GM12874 (cell line): ENCODE results near the gene CDKL5.

Experiments used
- TF ChIP-seq, protein P1 (sequence below): IDR thresholded peaks from 2 replicates; pipeline ENCODE4 v1.5.1; 2011; ENCODE audit warnings: low read depth, mild to moderate bottlenecking, control low read depth, low read length, moderate library complexity; ENCODE audit not compliant: insufficient read depth

CDKL5 gene

DNA sequence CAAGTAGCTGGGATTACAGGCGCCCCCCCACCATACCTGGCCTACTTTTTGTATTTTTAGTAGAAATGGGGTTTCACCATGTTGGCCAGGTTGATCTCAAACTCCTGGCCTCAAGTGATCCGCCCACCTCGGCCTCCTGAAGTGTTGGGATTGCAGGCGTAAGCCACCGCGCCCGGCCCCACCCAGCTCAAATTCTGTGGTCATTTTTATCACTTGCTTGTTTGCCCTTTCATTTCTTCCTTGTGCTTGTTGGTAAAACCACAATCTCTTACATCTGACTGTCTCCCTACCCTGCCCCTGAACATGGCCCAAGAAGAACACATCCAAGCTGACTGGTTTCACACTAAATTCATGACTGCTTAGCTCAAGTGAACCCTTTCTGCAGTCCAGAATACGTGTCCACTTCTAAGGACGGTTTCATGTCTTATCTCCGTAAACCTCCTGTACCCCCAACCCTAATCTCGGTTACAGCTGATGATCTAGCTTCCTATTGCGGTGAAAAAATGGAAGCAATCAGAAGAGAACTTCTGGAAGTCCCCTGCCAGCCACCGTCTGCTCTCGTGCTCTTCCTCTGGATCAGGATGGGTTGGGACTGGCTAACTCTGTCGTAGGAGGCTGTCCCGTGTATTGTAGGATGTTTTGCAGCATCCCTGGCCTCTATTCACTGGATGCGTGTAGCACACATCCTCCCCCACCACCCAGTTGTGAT lies 251.9 kb downstream of the CDKL5 start:
- TF ChIP-seq, protein P1, sequence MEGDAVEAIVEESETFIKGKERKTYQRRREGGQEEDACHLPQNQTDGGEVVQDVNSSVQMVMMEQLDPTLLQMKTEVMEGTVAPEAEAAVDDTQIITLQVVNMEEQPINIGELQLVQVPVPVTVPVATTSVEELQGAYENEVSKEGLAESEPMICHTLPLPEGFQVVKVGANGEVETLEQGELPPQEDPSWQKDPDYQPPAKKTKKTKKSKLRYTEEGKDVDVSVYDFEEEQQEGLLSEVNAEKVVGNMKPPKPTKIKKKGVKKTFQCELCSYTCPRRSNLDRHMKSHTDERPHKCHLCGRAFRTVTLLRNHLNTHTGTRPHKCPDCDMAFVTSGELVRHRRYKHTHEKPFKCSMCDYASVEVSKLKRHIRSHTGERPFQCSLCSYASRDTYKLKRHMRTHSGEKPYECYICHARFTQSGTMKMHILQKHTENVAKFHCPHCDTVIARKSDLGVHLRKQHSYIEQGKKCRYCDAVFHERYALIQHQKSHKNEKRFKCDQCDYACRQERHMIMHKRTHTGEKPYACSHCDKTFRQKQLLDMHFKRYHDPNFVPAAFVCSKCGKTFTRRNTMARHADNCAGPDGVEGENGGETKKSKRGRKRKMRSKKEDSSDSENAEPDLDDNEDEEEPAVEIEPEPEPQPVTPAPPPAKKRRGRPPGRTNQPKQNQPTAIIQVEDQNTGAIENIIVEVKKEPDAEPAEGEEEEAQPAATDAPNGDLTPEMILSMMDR, result no peak

DNA sequence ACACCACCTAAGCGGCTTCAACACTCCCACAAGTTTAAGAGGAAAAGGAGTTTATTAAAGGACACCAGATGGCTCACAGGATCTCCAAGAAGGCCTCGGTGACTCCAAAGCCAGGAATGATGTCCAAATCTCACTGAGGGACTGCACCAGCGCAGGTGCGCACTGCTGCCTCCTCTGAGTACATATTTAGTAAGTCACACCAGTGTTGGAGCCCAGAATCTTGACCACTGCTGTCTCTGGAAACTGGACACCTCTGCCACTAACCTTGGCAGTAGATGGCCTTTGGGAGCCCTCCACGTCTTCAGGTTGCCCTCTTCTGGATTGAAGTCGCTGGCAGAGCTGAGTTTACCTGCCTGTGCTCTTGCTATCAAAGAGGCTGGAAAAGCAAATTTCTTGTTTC lies 256.6 kb downstream of the CDKL5 start:
- TF ChIP-seq, protein P1, result no peak

DNA sequence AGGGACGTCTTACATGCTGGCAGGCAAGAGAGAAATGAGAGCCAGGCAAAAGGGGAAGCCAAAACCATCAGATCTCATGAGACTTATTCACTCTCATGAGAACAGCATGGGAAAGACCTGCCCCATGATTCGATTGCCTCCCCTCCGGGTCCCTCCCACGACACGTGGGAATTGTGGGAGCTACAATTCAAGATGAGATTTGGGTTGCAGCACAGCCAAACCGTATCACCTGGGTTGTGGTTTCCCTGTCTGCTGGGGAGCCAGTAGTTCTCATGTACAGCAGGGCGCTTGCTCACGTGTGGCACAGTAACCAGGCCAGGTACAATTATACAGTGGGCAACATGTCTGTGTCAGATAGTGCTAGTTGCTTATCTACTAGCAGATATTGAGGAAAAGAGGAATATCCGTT lies 257.6 kb downstream of the CDKL5 start:
- TF ChIP-seq, protein P1, result no peak

DNA sequence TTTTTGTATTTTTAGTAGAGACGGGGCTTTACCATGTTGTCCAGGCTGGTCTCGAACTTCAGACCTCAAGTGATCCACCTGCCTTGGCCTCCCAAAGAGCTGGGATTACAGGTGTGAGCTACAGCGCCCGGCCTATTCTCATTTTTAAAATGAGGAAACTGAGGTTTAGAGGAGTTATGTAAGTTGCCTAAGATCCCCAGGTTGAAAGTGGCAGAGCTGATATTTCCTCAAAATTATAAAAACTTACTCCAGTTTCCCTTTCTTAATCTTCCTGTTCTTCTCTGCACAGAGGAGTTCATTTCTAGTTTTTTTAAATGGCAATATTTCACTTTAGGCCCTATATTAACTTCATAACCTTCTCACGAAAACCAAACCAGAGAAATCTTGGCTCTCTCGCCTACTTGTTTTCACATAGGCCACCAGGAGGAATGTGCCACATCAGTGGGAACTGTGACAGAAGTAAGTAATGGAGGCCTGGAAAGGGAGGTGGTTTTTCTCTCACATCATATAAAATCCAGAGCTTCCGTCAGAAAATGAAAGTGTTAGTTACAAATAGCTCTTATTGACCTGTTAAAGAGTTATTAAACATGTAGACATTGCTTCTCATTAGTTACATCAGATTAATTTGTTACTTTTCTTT lies 262.6 kb downstream of the CDKL5 start:
- TF ChIP-seq, protein P1, result no peak

- TF ChIP-seq, protein P1, result no peak
These were observed 266.0 kb downstream of the CDKL5 start for GRCh38 chrX:18691431-18691830.

- TF ChIP-seq, protein P1, result no peak
These were observed 267.1 kb downstream of the CDKL5 start for GRCh38 chrX:18692541-18692940.

GRCh38 chrX:18696653-18697052 lies 271.2 kb downstream of the CDKL5 start:
- TF ChIP-seq, protein P1, result no peak
